HUES6 (cell line): ENCODE measurements around the gene DBNDD1.

Experiments
- H3K27ac ChIP-seq: 2 replicates; pipeline ENCODE4 v1.7.0; 2013; ENCODE audit warnings: low read depth, mild to moderate bottlenecking, low read length, inconsistent platforms
- H3K27me3 ChIP-seq: 2 replicates; pipeline ENCODE4 v1.6.1; 2013; ENCODE audit warnings: low read length; ENCODE audit not compliant: control insufficient read depth, insufficient read depth
- H3K36me3 ChIP-seq: 2 replicates; pipeline ENCODE4 v1.6.1; 2013; ENCODE audit warnings: low read length; ENCODE audit not compliant: control insufficient read depth, insufficient read depth
- H3K4me1 ChIP-seq: 2 replicates; pipeline ENCODE4 v1.6.1; 2013; ENCODE audit warnings: low read length; ENCODE audit not compliant: control insufficient read depth, insufficient read depth
- H3K4me3 ChIP-seq: 2 replicates; pipeline ENCODE4 v1.5.1; 2013; ENCODE audit warnings: low read depth, low read length
- H3K9ac ChIP-seq: one replicate; pipeline ENCODE4 v1.6.1; 2013; ENCODE audit warnings: mild to moderate bottlenecking, low read length
- H3K9me3 ChIP-seq: 2 replicates; pipeline ENCODE4 v1.6.1; 2013; ENCODE audit warnings: low read depth, low read length; ENCODE audit not compliant: control insufficient read depth, insufficient read depth

Gene DBNDD1

DNA sequence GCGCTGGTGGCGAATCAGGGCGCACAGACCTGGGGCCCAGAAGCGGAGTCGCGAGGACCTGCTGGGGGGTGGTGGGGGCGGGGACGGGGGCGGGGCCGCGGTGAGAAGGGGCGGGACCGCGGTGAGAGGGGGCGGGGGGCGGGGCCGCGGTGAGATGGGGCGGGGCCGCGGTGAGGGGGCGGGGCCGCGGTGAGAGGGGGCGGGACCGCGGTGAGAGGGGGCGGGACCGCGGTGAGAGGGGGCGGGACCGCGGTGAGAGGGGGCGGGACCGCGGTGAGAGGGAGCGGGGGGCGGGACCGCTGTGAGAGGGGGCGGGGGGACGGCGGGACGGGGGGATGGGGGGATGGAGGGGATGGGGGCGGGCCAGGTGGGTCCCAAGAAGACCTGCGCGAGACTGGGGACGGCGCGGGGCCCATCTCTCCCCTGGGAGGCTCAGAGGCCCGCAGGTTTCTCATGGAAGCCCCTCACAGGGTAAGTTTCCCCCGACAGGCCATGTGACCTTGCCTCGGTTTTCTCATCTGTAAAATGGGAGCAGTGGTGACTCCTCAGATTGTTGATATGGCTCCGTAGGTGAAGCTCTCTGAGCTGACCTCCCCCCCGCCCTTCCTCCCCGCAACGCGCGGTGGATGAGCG is 28.6 kb upstream of the DBNDD1 start:
- Histone ChIP-seq H3K36me3 (peaks cover 18% of the 10 kb centered on the region), H3K9ac (peak overlapping the region; percentile 73), H3K9me3 (peaks cover 5% of the 10 kb centered on the region; the same call in 1 of the 2 replicates), H3K4me3 (peak overlapping the region; percentile 71), H3K27me3 (no peaks in the 10 kb centered on the region), H3K4me1 (peaks cover 14% of the 10 kb centered on the region), H3K27ac (no peak overlapping the region; the same call in 1 of the 2 replicates)

- Histone ChIP-seq H3K9ac (peak overlapping the region; percentile 73), H3K4me1 (peaks cover 14% of the 10 kb centered on the region), H3K36me3 (peaks cover 25% of the 10 kb centered on the region), H3K27ac (peak overlapping the region; percentile 51; the same call in 1 of the 2 replicates), H3K9me3 (peaks cover 4% of the 10 kb centered on the region; the same call in 1 of the 2 replicates), H3K27me3 (no peaks in the 10 kb centered on the region), H3K4me3 (peak overlapping the region; percentile 71)
Observed at GRCh38 chr16:90046971-90047713, 27.9 kb upstream of the DBNDD1 start.

DNA sequence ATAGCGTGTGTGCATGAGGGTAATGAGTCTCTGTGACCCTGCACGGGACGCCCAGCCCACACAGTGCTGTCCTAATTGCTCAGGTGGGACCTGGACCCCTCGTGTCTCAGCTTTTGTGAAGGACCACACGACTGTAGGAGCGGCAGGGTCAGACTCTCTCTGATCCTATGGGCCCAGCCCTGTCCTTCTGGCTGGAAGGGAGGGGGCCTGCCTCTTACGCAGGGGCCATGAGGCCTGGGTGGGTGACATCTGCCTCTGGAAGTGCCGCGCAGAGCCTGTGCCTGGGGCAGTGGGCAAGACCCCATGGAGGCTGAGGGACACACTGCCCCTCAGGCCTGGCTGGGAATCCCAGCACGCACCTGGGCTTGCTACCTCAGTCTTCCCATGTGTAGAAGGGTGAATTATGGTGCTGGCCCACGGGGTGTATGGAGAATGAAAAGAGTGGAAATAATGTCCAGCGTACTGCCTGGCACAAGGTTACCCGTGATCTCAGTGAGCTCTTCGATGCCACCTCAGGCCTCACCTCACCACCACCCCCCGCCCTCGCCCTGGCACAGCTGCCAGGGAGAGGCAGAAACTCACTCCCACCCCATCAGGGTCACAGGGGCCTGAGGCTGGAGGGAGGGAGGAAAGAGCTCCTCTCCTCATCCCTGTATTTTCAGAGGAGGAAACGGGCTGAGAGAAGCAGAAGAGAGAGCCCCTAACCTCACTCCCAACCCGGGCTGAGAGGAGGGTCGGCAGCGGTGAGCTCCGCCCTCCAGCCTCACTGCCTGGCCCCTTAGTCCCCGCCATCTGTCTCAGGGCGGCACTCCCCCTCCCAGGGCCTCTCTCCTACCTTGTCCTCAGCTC is 27.1 kb upstream of the DBNDD1 start:
- no peaks in the 10 kb centered on the region for H3K9me3 ChIP-seq
- H3K4me3 ChIP-seq, result peak overlapping the region; percentile 71
- peaks cover 14% of the 10 kb centered on the region for H3K4me1 ChIP-seq
- H3K36me3 ChIP-seq, result peaks cover 30% of the 10 kb centered on the region
- H3K9ac ChIP-seq, result peak overlapping the region; percentile 73
- no peaks in the 10 kb centered on the region for H3K27me3 ChIP-seq
- no peak overlapping the region; the same call in 1 of the 2 replicates for H3K27ac ChIP-seq

- Histone ChIP-seq H3K4me3 (no peak overlapping the region), H3K9ac (no peak overlapping the region), H3K9me3 (no peaks in the 10 kb centered on the region), H3K36me3 (peaks cover 46% of the 10 kb centered on the region), H3K4me1 (peaks cover 14% of the 10 kb centered on the region), H3K27ac (no peak overlapping the region), H3K27me3 (no peaks in the 10 kb centered on the region)
Observed at GRCh38 chr16:90044111-90044551, 24.9 kb upstream of the DBNDD1 start.

DNA sequence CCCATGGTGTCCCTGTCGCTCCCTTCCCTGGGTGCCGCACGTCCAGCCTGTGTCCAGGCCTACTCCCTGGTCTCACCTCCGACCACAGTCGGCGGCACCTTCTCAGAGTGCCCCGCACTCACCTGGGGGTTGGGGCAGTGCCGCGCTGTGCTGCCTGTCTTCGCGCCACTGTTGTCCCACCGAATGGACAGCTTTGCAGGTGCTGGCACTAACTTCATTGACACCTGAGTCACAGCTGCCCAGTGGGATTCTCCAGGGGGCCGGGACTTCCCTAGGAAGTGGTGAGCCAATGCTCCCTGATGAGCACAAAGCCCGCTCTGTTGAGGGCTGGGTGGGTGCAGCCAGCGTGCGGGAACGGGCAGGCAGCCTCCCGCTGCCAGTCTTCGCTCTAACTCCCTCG is 24.3 kb upstream of the DBNDD1 start:
- no peaks in the 10 kb centered on the region for H3K9me3 ChIP-seq

DNA sequence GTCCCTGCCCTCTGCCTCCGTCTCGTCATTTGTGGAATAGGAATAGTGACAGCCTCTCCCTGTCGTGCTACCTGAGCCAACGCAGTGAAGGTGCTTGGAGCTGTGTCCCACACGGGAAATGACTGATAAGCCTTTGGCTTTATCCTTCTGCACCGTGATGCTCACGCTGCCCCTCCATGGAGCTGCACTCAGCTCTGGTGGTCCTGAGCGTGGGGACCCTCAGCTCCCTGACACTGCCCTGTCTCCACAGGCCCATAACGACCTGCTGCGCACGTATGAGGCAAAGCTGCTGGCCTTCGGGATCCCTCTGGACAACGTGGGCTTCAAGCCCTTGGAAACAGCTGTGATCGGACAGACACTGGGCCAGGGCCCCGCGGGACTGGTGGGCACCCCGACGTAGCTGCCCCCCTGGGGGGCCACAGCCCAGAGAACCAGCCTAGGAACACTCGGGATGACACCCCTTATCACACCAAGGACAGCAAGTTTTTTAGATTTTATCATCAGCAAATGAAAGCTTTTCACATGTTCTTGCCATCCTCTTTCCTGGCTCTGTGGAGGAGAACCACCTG is 23.8 kb upstream of the DBNDD1 start:
- Histone ChIP-seq H3K9ac (no peak overlapping the region), H3K4me3 (no peak overlapping the region), H3K9me3 (no peaks in the 10 kb centered on the region), H3K27me3 (no peaks in the 10 kb centered on the region), H3K27ac (no peak overlapping the region), H3K4me1 (peaks cover 14% of the 10 kb centered on the region), H3K36me3 (peaks cover 57% of the 10 kb centered on the region)

More for the DNA sequence above, 24.3 kb upstream of the DBNDD1 start:
- Histone ChIP-seq H3K36me3 (peaks cover 52% of the 10 kb centered on the region), H3K27me3 (no peaks in the 10 kb centered on the region), H3K9ac (no peak overlapping the region), H3K4me1 (peaks cover 14% of the 10 kb centered on the region), H3K27ac (no peak overlapping the region), H3K4me3 (no peak overlapping the region)

DNA sequence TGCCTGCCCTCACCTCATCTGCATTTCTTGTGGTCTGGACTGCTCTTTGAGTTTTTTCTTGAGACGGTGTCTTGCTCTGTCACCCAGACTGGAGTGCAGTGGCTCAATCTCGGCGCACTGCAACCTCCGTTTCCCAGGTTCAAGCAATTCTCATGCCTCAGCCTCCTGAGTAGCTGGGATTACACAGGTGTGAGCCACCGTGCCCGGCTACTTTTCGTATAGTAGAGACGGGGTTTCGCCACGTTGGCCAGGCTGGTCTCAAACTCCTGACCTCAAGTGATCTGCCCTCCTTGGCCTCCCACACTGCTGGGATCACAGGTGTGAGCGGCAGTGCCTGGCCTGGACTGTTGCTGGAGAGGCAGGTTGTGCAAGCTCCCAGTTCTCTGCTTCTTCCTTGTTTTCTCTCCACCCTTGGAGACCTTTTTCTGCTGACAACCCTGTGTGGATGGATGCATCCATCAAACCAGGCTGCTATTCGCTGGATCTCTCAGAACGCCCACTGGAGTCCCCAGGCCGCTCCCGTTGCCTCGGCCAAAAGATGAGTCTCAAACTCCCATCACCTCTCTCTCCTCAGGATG is 22.7 kb upstream of the DBNDD1 start:
- H3K9me3 ChIP-seq, result no peaks in the 10 kb centered on the region
- H3K27me3 ChIP-seq, result no peaks in the 10 kb centered on the region
- H3K36me3 ChIP-seq, result peaks cover 67% of the 10 kb centered on the region
- no peak overlapping the region for H3K27ac ChIP-seq
- no peak overlapping the region for H3K4me3 ChIP-seq
- peaks cover 11% of the 10 kb centered on the region for H3K4me1 ChIP-seq
- no peak overlapping the region for H3K9ac ChIP-seq

- Histone ChIP-seq H3K27me3 (no peaks in the 10 kb centered on the region), H3K36me3 (peaks cover 83% of the 10 kb centered on the region)
Observed at GRCh38 chr16:90040152-90041023, 21.1 kb upstream of the DBNDD1 start.

DNA sequence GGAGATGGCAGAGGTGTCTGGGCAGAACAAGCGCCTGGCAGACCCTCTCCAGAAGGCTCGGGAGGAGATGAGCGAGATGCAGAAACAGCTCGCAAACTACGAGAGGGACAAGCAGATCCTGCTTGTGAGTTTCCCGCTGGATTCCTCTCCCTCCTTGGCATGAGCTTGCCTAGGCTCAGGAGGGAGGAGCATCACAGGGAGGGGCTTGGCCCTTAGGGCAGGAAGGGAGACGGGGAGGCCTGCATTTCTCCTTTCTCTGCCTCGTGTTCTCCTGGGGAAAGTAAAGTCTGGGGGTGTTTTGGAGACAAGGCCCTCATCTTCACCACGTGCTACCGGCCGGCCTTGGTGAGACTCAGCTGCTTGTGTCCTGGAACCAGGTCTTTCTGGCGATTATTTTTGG is 18.0 kb upstream of the DBNDD1 start:
- H3K4me3 ChIP-seq, result no peak overlapping the region
- peaks cover 82% of the 10 kb centered on the region for H3K36me3 ChIP-seq
- no peaks in the 10 kb centered on the region for H3K27me3 ChIP-seq
- H3K4me1 ChIP-seq, result no peaks in the 10 kb centered on the region
- H3K27ac ChIP-seq, result no peak overlapping the region
- H3K9ac ChIP-seq, result no peak overlapping the region
- no peaks in the 10 kb centered on the region for H3K9me3 ChIP-seq

More at GRCh38 chr16:90040152-90041023, 21.1 kb upstream of the DBNDD1 start:
- no peaks in the 10 kb centered on the region for H3K4me1 ChIP-seq
- H3K27ac ChIP-seq, result no peak overlapping the region
- no peak overlapping the region for H3K4me3 ChIP-seq
- no peaks in the 10 kb centered on the region for H3K9me3 ChIP-seq
- no peak overlapping the region for H3K9ac ChIP-seq

GRCh38 chr16:90035902-90036301 is 16.6 kb upstream of the DBNDD1 start:
- Histone ChIP-seq H3K36me3 (peaks cover 84% of the 10 kb centered on the region), H3K9ac (no peak overlapping the region), H3K9me3 (no peaks in the 10 kb centered on the region), H3K4me1 (no peaks in the 10 kb centered on the region), H3K27ac (no peak overlapping the region), H3K27me3 (no peaks in the 10 kb centered on the region), H3K4me3 (no peak overlapping the region)
